ENCODE data around the gene MS4A4E.

DNA sequence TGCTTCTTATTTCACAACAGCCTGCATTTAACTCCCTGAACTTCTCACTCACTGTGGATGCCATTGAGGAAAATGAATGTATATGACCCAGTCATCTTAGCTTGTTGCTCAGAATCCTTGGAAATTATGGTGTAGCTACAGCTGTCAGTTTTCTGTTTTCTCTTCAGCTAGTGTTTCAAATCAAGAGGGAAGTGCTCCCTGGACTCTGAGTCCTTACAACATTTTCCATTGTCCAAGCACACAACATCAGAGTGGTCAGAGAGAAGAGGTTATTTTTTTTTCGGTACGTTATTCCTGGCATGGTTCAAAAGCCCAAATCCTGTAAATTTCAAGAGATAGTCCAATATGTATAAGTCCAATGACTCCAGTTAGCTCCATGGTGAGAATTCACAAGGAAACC is 83.7 kb downstream of the MS4A4E start:
- TF ChIP-seq, protein P1, sequence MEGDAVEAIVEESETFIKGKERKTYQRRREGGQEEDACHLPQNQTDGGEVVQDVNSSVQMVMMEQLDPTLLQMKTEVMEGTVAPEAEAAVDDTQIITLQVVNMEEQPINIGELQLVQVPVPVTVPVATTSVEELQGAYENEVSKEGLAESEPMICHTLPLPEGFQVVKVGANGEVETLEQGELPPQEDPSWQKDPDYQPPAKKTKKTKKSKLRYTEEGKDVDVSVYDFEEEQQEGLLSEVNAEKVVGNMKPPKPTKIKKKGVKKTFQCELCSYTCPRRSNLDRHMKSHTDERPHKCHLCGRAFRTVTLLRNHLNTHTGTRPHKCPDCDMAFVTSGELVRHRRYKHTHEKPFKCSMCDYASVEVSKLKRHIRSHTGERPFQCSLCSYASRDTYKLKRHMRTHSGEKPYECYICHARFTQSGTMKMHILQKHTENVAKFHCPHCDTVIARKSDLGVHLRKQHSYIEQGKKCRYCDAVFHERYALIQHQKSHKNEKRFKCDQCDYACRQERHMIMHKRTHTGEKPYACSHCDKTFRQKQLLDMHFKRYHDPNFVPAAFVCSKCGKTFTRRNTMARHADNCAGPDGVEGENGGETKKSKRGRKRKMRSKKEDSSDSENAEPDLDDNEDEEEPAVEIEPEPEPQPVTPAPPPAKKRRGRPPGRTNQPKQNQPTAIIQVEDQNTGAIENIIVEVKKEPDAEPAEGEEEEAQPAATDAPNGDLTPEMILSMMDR (IDR thresholded peaks at IDR 0.05) = no peak
- TF ChIP-seq POLR2AphosphoS5 (IDR thresholded peaks at IDR 0.05) = no peak

All from upper lobe of left lung (tissue), 4 donors.